ENCODE results near the gene NEURL3.
A peak's percentile ranks its signal among the peaks of the same experiment; 100 is the strongest.
"Not testable (repeated sequence)": the region's sequence is repeated elsewhere in the genome, so short reads cannot be mapped to it uniquely, and the experiment has no call there.

Gene NEURL3

GRCh38 chr2:96506907-96507240 is 1.7 kb upstream of the NEURL3 start:
- DNase-seq (ENCODE audit: low read depth in 2 of 2): no peak

- DNase-seq (ENCODE audit: low read depth in 2 of 2): no peak
Measured at GRCh38 chr2:96506016-96506906, 1.1 kb upstream of the NEURL3 start.

- no peak for DNase-seq (ENCODE audit: low read depth in 2 of 2)
Measured at GRCh38 chr2:96503637-96504243, 1.4 kb downstream of the NEURL3 start.

GRCh38 chr2:96502891-96503636 is 2.1 kb downstream of the NEURL3 start:
- DNase-seq (ENCODE audit: low read depth in 2 of 2): no peak

GRCh38 chr2:96501886-96502810 is 3.0 kb downstream of the NEURL3 start:
- DNase-seq (ENCODE audit: low read depth in 2 of 2): no peak

GRCh38 chr2:96501471-96501874 is 3.7 kb downstream of the NEURL3 start:
- DNase-seq (ENCODE audit: low read depth in 2 of 2): no peak

GRCh38 chr2:96500385-96501066 is 4.6 kb downstream of the NEURL3 start:
- no peak for DNase-seq (ENCODE audit: low read depth in 2 of 2)

- DNase-seq (ENCODE audit: low read depth in 2 of 2): no peak
Measured at GRCh38 chr2:96499061-96499960, 5.8 kb downstream of the NEURL3 start.

- not testable (repeated sequence) for DNase-seq (ENCODE audit: low read depth in 2 of 2)
Measured at GRCh38 chr2:96498611-96499010, 6.5 kb downstream of the NEURL3 start.

- DNase-seq (ENCODE audit: low read depth in 2 of 2): no peak
Measured at GRCh38 chr2:96498021-96498431, 7.1 kb downstream of the NEURL3 start.

GRCh38 chr2:96495982-96496629 is 9.1 kb downstream of the NEURL3 start:
- no peak for DNase-seq (ENCODE audit: low read depth in 2 of 2)

GRCh38 chr2:96494188-96494587 is 11.0 kb downstream of the NEURL3 start:
- no peak for DNase-seq (ENCODE audit: low read depth in 2 of 2)

GRCh38 chr2:96493072-96493471 is 12.1 kb downstream of the NEURL3 start:
- no peak for DNase-seq (ENCODE audit: low read depth in 2 of 2)

- no peak for DNase-seq (ENCODE audit: low read depth in 2 of 2)
Measured at GRCh38 chr2:96491860-96492497, 13.2 kb downstream of the NEURL3 start.

GRCh38 chr2:96489663-96490062 is 15.5 kb downstream of the NEURL3 start:
- no peak for DNase-seq (ENCODE audit: low read depth in 2 of 2)

GRCh38 chr2:96489261-96489660 is 15.9 kb downstream of the NEURL3 start:
- no peak for DNase-seq (ENCODE audit: low read depth in 2 of 2)

- DNase-seq (ENCODE audit: low read depth in 2 of 2): no peak
Measured at GRCh38 chr2:96486696-96487095, 18.5 kb downstream of the NEURL3 start.

- peak; percentile 61 to 66 for DNase-seq (ENCODE audit: low read depth in 2 of 2)
Measured at GRCh38 chr2:96485751-96486651, 19.2 kb downstream of the NEURL3 start.

Data from stimulated activated CD4-positive, alpha-beta T cell treated with anti-CD3 and anti-CD28 coated beads, Interleukin-12 subunit alpha, Interleukin-12 subunit beta, amount 100 ng/mL, for 24 hours (primary cell).